Measurements from ENCODE around the gene MSI2. TPM values are rescaled to one million over a fixed set of nuclear protein-coding genes. Genes with fewer than 3 reads are reported as not detected.

MSI2 gene
- total RNA-seq, 1 donor from 2014 or later, result 67.9 TPM

- peaks cover 5% of the 10 kb centered on the region for H3K4me1 Mint-ChIP-seq (ENCODE audit: low read depth, unreplicated experiment)
- H4K20me1 ChIP-seq (ENCODE audit: insufficient read depth, low read length), result peaks cover 60% of the 10 kb centered on the region
- H3K27ac Mint-ChIP-seq (ENCODE audit: unreplicated experiment), result no peak overlapping the region
Measured at GRCh38 chr17:57329380-57330214, 73.3 kb downstream of the MSI2 start.

GRCh38 chr17:57330587-57330986, 74.3 kb downstream of the MSI2 start:
- TF ChIP-seq CTCF (IDR thresholded peaks at IDR 0.05; ENCODE audit: insufficient read depth, low read depth, low read length) (no peak), EZH2 (IDR thresholded peaks at IDR 0.05; ENCODE audit: insufficient read depth, low read length) (no peak)

More at GRCh38 chr17:57329380-57330214, 73.3 kb downstream of the MSI2 start:
- Histone ChIP-seq H3K36me3 (ENCODE audit: insufficient read depth, low read length) (no peaks in the 10 kb centered on the region), H3K4me3 (ENCODE audit: insufficient read depth, low read depth, low read length) (no peak overlapping the region), H3K4me2 (ENCODE audit: low read length) (no peak overlapping the region), H3K4me1 (ENCODE audit: insufficient read depth, low read length) (no peaks in the 10 kb centered on the region), H3K79me2 (ENCODE audit: insufficient read depth, low read length) (peaks cover 14% of the 10 kb centered on the region), H3K27ac (ENCODE audit: low read depth, low read length) (no peak overlapping the region), H3K9ac (ENCODE audit: low read length) (no peak overlapping the region), H2AFZ (ENCODE audit: low read depth, low read length) (no peak overlapping the region), H3K9me3 (ENCODE audit: insufficient read depth, low read depth, low read length) (no peaks in the 10 kb centered on the region), H3K27me3 (ENCODE audit: insufficient read depth, low read length) (no peaks in the 10 kb centered on the region)
- FAIRE-seq (no peak), DNase-seq (ENCODE audit: low read depth) (no peak)
- Mint-ChIP-seq H3K36me3 (ENCODE audit: low read depth, unreplicated experiment) (peaks cover 12% of the 10 kb centered on the region), H3K27me3 (ENCODE audit: low read depth, unreplicated experiment) (no peaks in the 10 kb centered on the region), H3K4me3 (ENCODE audit: unreplicated experiment) (no peak overlapping the region), H3K9me3 (ENCODE audit: unreplicated experiment) (no peaks in the 10 kb centered on the region)
- TF ChIP-seq EZH2 (IDR thresholded peaks at IDR 0.05; ENCODE audit: insufficient read depth, low read length) (no peak), CTCF (IDR thresholded peaks at IDR 0.05; ENCODE audit: insufficient read depth, low read depth, low read length) (no peak)

DNA sequence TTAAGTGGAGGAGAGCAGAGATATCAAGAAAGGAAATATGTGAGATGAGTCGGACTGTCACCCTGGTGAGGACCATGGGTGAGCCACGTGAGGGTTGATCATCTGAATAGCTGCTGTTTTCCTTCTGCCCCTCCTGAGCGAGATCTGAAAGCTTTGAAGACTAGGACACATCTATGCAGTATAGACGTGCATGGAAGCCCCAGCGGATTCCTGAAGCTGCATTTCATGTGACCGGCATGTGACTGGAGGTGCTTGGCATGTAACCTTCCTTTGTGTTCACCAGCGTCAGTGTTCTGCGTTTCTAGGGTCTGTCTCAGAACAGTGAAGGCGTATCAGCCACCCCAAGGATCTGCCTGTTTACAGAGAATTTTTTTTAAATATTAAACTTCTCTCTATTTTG, 75.1 kb downstream of the MSI2 start:
- H3K36me3 Mint-ChIP-seq (ENCODE audit: low read depth, unreplicated experiment), result peaks cover 10% of the 10 kb centered on the region
- peaks cover 21% of the 10 kb centered on the region for H3K79me2 ChIP-seq (ENCODE audit: insufficient read depth, low read length)
- no peaks in the 10 kb centered on the region for H3K36me3 ChIP-seq (ENCODE audit: insufficient read depth, low read length)
- no peak overlapping the region for H3K27ac ChIP-seq (ENCODE audit: low read depth, low read length)
- no peak overlapping the region for H3K27ac Mint-ChIP-seq (ENCODE audit: unreplicated experiment)
- no peaks in the 10 kb centered on the region for H3K9me3 Mint-ChIP-seq (ENCODE audit: unreplicated experiment)
- no peaks in the 10 kb centered on the region for H3K27me3 Mint-ChIP-seq (ENCODE audit: low read depth, unreplicated experiment)
- no peak overlapping the region for H3K4me2 ChIP-seq (ENCODE audit: low read length)
- no peak overlapping the region for H3K9ac ChIP-seq (ENCODE audit: low read length)
- H3K9me3 ChIP-seq (ENCODE audit: insufficient read depth, low read depth, low read length), result no peaks in the 10 kb centered on the region
- peaks cover 5% of the 10 kb centered on the region for H3K4me1 Mint-ChIP-seq (ENCODE audit: low read depth, unreplicated experiment)
- TF ChIP-seq EZH2 (IDR thresholded peaks at IDR 0.05; ENCODE audit: insufficient read depth, low read length), result no peak
- TF ChIP-seq CTCF (IDR thresholded peaks at IDR 0.05; ENCODE audit: insufficient read depth, low read depth, low read length), result no peak
- no peak for FAIRE-seq
- H3K4me3 Mint-ChIP-seq (ENCODE audit: unreplicated experiment), result no peak overlapping the region
- H4K20me1 ChIP-seq (ENCODE audit: insufficient read depth, low read length), result peaks cover 63% of the 10 kb centered on the region
- H3K4me1 ChIP-seq (ENCODE audit: insufficient read depth, low read length), result no peaks in the 10 kb centered on the region
- H2AFZ ChIP-seq (ENCODE audit: low read depth, low read length), result no peak overlapping the region
- no peak for DNase-seq (ENCODE audit: low read depth)
- H3K27me3 ChIP-seq (ENCODE audit: insufficient read depth, low read length), result no peaks in the 10 kb centered on the region
- H3K4me3 ChIP-seq (ENCODE audit: insufficient read depth, low read depth, low read length), result no peak overlapping the region

More at GRCh38 chr17:57330587-57330986, 74.3 kb downstream of the MSI2 start:
- no peak for DNase-seq (ENCODE audit: low read depth)
- Histone ChIP-seq H2AFZ (ENCODE audit: low read depth, low read length) (no peak overlapping the region), H3K27ac (ENCODE audit: low read depth, low read length) (no peak overlapping the region), H3K27me3 (ENCODE audit: insufficient read depth, low read length) (no peaks in the 10 kb centered on the region), H3K4me2 (ENCODE audit: low read length) (no peak overlapping the region), H4K20me1 (ENCODE audit: insufficient read depth, low read length) (peaks cover 63% of the 10 kb centered on the region), H3K36me3 (ENCODE audit: insufficient read depth, low read length) (no peaks in the 10 kb centered on the region), H3K9ac (ENCODE audit: low read length) (no peak overlapping the region), H3K4me1 (ENCODE audit: insufficient read depth, low read length) (no peaks in the 10 kb centered on the region), H3K9me3 (ENCODE audit: insufficient read depth, low read depth, low read length) (no peaks in the 10 kb centered on the region), H3K79me2 (ENCODE audit: insufficient read depth, low read length) (peaks cover 17% of the 10 kb centered on the region), H3K4me3 (ENCODE audit: insufficient read depth, low read depth, low read length) (no peak overlapping the region)
- Mint-ChIP-seq H3K4me1 (ENCODE audit: low read depth, unreplicated experiment) (peaks cover 5% of the 10 kb centered on the region), H3K27me3 (ENCODE audit: low read depth, unreplicated experiment) (no peaks in the 10 kb centered on the region), H3K4me3 (ENCODE audit: unreplicated experiment) (no peak overlapping the region), H3K36me3 (ENCODE audit: low read depth, unreplicated experiment) (peaks cover 10% of the 10 kb centered on the region), H3K27ac (ENCODE audit: unreplicated experiment) (no peak overlapping the region), H3K9me3 (ENCODE audit: unreplicated experiment) (no peaks in the 10 kb centered on the region)
- no peak for FAIRE-seq
